Stimulated activated CD8-positive, alpha-beta memory T cell treated with anti-CD3 and anti-CD28 coated beads, Interleukin-15, amount 100 ng/mL, for 1 hour (primary cell): Measurements from ENCODE around the gene TRIM67.
A peak's percentile ranks its signal among the peaks of the same experiment; 100 is the strongest.
"Not testable (repeated sequence)": the region's sequence is repeated elsewhere in the genome, so short reads cannot be mapped to it uniquely, and the experiment has no call there.

ENCODE experiments used
- DNase-seq: peaks from one replicate; pipeline ENCODE4 v3.0.0-alpha.2; 2020; ENCODE audit warnings: low read depth

TRIM67 gene

DNA sequence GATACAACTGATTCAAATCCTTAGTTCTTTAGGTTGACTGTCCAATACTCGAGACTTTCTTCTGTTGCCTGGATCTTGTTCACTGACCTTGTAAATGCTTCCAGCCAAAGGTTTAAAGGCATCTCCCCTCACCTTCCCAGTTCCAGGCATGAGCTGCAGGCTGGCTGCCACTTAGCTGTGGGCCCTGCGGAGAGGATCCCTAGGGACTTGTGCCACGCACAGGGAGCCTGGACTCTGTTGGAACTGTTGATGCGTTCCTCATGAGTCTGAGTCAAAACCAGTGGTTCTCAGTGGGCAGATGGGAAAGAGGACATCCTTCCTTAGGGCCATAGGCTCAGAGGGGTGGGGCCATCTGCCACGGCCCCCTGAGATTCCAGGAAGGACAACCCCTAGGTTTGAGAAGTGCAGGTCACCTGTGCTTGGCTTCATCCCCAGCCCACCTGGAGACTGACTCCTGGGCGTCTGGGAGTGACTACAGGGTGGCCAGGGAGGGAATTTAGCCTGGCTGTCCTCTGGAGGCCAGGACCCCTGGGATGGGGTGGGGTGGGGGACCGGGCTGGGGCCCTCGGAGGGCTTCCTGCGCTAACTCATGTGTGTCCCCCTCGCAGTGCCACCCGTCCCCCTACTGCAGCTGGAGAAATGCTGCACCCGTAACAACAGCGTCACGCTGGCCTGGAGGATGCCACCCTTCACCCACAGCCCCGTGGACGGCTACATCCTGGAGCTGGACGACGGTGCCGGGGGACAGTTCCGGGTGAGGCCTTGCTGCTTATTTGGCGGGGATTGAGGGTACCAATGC lies 41.6 kb downstream of the TRIM67 start:
- no peak for DNase-seq

DNA sequence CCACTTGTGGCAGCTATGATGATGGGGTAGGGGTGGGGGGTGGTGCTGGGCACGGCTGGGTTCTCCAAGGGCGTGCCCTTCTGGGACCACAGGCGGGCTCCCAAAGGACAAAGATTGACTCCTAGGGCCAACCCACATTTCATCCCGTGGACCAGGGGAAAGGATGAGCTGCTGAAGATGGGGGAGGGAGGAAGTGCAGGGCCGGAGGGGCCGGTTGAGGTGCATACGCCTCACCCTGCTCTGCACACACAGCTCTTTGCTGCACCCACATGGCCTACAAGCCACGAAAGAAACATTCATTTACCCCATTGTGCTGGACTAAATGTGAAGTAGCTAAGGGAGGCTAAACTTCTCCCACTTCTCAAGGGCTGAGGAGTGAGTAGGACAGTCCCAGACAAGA lies 45.0 kb downstream of the TRIM67 start:
- no peak for DNase-seq

DNA sequence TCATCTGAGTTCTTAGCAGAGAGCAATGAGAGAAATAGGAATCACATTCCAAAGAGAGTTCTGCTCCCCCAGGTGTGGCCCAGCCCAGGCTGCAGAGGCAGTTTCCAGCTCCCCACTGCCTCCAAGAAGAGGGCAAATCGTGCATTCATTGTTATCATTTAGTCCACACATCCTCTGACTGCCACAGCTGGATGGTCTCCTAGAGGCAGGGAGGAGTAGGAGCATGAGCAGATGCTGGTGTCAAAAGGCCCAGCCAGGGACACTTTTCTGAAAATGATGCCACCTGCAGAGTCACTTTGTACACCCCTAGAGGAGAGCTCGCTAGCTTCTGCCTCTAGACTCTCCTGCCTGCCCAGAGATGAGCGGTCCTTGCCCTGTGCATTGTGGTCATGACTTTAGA lies 45.6 kb downstream of the TRIM67 start:
- DNase-seq: no peak

DNA sequence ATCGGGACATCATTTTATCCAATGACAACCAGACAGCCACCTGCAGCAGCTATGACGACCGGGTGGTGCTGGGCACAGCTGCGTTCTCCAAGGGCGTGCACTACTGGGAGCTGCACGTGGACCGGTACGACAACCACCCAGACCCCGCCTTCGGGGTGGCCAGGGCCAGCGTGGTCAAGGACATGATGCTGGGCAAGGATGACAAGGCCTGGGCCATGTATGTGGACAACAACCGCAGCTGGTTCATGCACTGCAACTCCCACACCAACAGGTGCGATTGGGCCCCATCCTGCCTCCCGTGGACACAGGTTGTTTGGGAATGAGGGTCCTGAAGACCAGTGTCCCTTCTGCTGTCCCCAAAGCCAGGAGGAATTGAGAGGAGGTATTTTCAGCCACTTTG lies 47.1 kb downstream of the TRIM67 start:
- DNase-seq: no peak

DNA sequence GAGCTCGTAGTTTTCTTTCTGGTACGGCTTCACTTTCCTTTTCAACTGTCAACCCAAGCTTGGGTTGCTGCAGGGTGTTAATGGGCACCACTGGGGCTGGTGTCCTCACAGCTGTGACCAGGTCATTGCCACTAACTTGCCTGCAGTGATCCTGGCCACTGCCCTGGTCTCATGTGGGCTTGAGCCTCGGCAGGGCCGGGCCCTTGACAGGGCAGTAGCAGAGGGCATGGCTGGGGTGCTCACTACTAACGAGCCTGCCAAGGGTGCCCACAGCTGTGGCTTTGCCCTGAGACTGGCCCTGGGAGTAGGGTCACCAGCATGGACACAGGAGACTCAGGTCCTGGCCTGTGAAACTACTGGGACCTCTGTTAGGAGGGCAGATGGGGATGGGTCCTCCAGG lies 47.7 kb downstream of the TRIM67 start:
- no peak for DNase-seq

DNA sequence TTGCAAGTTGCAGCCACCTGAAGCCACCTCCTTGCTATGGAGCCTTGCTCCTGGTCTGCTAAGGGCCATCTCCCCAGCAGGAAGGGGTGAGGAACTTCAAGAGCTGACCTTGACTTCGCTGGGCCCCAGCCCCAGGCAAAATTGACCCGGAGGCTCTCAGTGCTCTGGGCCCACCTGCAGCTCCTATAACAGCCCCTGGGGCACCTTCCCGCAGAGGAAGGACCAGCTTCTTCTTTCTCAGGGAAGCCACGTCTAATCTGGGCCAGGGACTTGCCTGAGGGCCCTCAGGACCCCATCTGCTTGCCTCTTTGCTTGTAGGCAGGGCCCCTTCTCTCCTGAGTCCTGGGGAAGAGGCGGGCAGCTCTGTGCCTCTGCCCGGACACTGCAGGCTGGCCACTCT lies 48.3 kb downstream of the TRIM67 start:
- no peak for DNase-seq

DNA sequence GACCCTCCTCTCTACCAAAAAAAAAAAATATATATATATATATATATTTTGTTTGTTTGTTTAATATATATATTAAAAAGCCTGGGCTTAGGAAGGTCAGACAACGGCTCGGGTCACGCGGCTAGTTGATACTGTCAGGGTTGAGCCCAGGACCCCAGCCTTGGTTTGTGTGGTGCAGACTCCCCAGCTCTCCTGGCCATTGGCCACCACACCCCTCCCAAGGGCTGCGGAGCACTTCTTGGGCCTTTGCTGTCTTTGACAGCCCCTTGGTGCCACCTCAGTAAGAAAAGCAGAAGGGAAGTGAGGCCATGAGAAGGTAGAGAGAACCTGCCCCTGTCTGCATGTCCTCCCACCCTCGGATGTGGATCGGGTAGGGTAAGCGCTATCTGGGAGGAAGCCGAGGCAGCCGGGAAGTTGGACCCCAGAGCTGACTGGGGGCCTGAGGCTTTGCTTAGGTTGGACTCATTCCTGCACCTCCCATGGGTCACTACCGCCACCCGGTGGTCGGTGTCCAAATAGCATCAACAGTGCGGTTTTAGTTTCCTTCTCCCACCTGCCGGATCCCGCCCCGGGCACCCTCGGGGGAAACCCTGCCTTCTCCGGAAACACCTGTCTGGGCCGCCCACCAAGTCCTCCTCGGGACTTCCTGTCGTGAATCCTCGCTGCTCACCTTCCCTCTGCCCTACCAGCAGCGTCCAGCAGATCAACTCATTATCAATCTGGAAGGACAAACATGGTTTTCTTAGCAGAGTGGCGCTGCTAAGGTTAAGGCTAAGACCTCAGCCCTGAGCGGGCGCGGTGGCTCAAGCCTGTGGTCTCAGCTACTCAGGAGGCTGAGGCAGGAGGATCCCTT lies 49.4 kb downstream of the TRIM67 start:
- peak; percentile 85 for DNase-seq

DNA sequence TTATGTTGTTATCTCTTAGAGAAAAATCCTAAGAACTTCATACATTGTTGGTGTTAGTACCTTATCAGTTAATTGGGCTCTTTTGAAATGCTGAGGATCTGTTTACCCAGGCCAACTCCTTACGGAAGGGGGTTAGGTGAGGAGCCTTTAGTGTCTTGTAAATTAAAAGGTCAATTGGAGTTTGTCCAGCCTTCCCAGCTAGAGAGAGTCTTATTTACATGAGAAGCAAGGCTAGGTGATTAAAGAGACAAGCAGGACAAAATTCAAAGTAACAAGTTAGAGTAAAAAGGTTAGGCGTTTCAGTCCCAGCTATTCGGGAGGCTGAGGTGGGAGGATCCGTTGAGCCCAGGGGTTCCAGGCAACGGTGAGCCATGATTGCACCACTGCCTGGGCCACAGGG lies 50.4 kb downstream of the TRIM67 start:
- not testable (repeated sequence) for DNase-seq

DNA sequence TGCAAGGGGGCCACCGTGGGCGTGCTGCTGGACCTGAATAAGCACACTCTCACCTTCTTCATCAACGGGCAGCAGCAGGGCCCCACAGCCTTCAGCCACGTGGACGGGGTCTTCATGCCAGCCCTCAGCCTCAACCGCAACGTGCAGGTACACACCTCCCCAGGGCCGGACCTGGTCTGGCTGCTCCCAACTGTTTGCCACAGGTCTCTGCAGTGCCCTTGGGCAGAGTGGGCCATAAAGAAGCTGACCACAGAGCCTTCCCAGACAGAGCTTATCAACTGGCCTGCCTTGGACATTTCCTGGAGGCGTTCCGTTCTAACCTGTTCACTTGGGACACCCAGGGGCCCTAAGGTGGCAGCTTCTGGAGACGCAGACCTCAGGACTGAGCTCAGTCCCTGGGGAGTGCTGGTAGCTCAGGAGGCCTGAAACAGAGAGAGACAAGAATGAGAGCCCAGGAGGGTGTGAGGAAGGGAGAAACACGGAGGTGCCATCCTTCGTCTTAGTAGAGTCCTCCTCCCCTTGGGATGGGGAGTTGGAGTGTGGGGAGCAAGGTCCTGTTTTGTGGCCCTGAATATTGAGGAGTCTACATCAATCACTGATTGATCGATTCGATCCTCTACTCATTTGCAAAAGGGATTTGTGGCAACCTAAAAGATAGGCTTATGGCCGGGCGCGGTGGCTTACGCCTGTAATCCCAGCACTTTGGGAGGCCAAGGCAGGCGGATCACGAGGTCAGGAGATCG lies 52.1 kb downstream of the TRIM67 start:
- no peak for DNase-seq

DNA sequence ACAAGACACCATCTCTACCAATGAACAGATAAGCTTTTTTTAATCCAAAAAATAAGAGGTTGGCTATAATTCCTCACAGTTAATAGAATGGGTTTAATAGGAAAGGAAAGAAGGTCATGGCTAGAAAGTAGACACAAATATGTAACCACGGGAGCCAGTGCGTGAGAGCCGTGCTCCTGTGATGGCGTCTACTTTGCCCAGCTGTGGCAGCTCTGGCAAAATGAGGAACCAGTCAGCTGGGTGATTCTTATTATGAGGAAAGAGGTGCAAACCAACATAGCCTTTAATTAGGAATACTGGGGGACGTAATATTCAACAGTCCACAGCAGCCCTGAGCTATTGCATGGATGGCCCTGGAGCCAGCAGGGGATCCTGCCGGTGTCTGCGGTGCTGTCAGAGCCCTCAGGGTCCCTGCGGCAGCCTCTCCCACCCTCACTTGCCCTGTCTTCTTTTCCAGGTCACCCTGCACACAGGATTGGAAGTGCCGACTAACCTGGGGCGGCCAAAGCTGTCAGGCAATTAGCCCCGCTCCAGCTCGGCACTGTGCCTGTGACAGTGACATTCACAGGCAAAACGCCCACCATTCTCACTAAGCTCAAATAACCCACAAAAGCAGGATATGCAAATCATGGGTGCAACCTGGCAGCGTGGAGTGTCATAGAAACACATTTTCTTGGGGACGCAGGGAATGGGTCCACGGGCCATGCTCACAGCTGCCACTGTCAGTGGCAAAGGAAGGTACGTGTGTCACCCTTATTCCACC lies 53.2 kb downstream of the TRIM67 start:
- no peak for DNase-seq

DNA sequence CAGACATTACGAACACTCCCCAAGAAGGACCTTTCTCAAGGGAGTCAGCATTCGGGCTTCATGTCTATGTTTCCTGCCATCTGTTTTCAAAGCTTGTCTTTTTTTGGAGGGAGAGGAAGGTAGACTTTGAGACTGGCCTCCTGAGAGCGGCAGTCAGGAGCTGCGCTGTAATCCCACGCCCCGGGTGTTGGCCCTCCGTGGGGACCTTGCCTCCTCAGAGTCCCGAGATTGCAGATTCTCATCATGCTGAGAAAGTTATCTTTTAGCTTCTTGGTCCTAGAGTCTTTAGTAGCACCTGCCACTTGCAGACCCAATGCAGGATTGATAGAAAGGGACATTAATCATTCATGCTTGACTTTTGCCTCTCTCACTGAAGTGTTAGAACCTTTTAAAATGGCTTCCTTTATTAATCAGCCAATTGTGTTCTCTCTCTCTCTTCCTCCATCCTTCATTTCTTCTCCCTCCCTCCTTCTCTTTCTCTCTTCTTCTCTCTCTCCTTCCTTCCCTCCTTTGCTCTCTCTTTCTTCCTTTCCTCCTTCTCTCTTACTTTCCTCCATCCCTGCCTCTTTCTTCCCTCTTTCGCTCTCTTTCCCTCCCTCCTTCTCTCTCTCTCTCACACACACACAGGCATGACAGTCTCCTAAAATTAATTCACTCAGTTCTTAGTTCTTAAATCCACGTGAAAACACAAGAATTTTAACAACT lies 54.0 kb downstream of the TRIM67 start:
- no peak for DNase-seq

DNA sequence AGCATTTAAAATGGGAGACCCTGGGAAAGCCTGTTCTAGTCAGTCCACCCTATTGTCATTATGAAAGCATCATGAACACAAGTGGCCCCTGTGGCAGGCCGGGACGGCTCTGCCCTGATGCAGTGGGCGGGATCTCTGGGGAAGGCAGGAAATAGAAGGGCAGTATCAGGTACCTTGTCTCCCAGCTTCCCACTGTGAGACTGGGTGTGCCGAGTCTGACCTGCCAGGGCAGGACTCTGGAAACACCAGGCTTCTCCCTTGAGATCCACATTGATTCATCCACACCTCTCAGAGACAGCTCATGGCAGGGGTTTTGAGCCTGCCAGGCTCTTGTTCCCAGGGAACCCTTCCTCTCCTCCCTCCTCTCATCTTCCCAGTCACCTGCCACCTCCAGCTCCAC lies 54.6 kb downstream of the TRIM67 start:
- no peak for DNase-seq

DNA sequence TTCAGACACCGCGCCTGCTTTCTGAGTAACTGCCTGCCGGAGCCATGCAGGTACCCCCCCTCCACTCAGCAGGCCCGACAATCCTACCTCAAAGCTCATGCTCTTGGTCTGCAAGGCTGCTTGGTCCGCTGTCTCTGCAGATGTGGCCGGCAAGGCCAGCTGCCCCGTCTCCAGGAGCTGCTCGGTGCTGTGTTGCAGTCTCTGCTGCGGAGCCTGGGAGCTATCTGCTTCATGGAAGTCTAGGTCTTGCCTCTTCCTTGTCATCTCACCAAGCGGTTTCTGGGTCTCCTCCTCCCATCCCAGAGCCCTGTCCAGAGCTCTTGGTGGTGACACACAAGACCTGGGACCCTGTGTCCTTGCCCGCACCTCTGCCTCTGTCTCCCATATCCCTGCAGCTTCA lies 55.2 kb downstream of the TRIM67 start:
- DNase-seq: no peak

DNA sequence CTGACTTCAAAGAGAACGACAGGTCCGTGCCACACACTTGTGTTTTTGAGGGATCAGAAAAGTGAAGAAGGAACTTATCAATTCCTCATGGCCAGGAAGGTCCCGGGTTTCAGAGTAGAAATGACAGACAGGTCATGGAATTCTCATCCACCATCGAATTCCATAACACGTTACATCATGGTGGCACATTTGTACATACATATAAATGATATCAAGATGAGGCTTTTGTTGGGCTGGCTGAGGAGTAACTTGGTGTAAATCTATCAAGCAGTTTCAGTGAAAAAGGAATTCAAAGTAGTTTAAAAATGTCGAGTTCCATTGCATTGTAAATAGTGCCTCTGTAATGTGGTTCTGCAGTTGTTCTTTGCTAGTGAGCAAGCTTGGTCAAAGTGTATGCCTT lies 56.2 kb downstream of the TRIM67 start:
- DNase-seq: no peak

DNA sequence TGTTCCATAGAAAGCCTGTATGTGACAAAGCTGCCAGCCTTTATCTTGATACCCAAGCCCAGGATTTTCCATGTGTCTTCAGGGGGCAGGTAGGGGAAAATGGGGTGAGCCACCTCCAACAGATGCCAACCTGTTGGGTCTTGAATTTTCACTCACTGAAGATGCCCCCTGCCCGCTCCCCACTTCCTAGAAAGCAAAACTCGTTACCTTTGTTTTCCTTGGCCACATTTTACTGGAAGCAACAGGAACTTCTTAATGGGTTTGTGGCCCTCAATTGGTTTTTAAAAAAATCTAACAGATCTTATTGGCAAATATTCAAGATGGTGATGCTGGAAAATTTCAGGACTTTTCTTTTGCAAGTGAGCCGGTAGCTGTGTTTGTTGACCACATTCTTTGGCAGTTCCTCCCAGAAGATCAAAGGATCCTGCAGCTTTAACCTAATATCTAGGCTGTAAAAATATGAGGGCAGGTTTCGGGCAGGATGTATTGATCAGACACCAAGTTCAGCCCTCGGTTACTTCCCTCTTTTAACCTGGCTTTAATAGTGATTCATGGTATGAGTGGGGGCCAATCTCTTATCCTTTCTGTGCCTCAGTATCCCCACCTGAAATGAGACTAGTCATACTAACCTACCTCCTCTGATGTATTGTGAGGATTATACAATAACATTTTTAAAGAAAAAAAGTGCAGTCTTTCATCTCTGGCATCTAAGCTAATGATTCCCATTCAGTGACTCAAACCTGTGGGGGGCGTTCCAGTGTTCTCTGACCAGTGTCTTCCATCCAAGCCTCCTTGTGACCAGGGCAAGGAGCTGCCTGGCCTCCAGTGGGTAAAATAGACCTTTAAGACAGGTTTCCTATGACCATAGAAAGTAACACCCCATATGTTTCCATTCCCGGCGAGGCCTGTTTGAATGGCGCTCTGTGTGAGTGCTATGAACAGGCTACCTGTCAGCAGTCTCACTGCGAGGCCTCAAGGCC lies 57.9 kb downstream of the TRIM67 start:
- no peak for DNase-seq

DNA sequence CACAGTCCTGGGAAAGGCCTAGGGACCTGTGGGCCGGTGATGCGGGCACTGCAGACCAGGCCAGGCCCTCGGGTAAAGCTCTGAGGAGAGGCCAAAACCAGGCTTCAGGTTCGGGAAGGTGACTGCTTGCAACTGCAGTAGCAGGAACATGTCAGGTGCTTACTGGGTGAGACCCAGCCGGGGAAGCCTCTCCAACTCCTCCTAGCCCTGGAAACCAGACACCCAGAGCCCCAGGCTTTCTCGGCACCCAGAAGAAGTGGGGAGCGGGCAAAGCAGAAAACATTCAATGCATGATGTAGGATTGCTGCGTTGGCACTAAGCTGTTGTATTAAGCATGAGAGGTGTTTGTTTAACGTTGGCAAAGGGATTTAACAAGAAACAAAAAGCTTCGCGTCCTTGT lies 58.9 kb downstream of the TRIM67 start:
- DNase-seq: no peak

DNA sequence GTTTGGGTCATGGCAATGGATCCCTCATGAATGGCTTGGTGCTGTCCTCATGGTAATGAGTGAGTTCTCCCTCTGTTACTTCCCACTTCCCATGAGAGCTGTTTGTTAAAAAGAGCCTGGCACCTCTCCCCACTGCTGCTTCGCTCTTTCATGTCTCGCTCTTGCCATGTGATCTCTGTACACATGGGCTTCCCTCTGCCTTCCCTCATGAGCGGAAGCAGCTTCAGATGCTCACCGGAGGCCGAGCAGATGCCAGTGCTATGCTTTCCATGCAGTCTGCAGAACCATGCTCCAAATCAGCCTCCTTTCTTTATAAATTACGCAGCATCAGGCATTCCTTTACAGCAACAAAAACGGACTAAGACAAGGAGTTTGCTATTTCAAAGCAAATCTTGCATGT lies 64.3 kb downstream of the TRIM67 start:
- DNase-seq: no peak

DNA sequence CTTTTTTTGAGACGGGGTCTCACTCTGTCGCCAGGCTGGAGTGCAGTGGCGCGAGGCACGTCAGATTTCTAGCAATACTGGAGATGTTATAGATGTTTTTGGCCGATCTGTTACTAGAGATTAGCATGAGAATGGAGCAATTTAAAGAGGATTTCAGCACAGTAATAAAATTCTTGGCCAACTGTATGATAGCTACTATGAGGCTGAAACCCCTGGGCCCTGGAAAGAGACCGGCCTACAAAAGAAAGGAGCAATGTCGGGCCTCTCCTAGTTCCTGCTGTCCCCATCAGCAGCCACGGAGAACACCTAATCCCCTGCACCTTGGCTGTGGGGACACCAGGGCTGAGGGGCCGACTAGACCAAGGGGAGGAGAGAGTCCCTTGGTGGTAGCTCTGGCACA lies 69.7 kb downstream of the TRIM67 start:
- no peak for DNase-seq

DNA sequence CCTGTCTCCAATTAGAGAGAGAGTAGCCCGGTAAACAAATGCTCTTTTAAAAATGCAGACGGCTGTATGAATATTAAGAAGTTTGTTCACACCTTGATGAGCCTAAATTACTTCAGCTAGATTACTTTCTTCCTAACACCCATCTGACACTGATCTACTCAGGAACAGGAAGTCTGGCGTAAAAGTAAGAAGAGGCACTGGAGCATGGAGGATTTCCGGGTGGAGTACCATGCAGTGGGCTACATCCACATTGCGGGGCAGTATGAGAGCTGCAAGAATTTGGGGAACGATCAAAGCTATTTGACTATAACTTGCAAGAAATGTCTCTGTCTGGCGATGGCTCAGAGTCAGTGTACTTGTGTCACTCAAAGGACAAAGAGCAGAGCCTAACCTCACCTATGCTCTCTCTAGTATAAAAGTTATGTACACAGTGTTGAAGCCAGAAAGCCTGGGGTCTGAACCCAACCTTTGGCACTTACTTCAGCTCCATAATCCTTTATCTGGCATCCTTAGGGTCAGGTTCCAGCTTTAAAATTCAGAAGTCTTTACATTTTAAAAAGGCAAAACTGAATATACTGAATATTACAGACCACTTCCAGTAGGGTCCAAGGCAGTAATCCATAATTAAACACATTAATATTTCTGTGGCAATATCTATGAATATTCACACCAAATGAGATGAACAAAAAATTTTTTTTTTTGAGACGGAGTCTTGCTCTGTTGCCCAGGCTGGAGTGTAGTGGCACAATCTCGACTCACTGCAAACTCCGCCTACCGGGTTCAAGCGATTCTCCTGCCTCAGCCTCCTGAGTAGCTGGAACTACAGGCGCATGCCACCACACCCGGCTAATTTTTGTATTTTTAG lies 71.2 kb downstream of the TRIM67 start:
- DNase-seq: no peak
